NCI-H146 treated with DMSO at 0.1 percent for 48 hours (cell line): Measurements from ENCODE around the gene ZFP90.
A peak's percentile ranks its signal among the peaks of the same experiment; 100 is the strongest.
"Not testable (repeated sequence)": the region's sequence is repeated elsewhere in the genome, so short reads cannot be mapped to it uniquely, and the experiment has no call there.

Experiments used
- DNase-seq: peaks from one replicate; lab custom pipeline; 2025; ENCODE audit not compliant: unreplicated experiment; lab: John Stamatoyannopoulos, UW

Gene ZFP90

GRCh38 chr16:68538880-68539701 lies at the start of gene ZFP90:
ZFP90 (plus strand) TSS chr16:68539291; CDS start chr16:68539793, 502 bp downstream.
- DNase-seq, result peak; percentile 53

DNA sequence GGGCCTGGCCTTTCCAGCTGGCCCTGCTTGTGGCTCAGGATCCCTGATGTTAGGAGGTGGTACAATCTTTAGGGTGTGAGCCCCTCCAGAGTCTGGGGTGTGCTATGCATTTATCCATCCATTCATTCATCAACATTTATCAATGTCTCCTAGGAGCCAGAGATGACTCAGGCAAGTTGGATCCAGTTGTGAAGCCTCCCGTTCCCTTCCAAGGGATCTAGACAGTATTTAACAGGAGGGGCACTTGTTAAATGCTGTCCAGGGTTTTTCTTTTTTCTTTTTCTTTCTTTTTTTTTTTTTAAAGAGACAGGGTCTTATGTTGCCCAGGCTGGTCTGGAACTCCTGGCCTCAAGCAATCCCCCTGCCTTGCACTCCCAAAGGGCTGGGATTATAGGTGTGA lies 48.7 kb upstream of the ZFP90 start:
- DNase-seq, result no peak

GRCh38 chr16:68490829-68491575 lies 48.1 kb upstream of the ZFP90 start:
- DNase-seq, result peak; percentile 69

GRCh38 chr16:68491576-68491950 lies 47.5 kb upstream of the ZFP90 start:
- no peak for DNase-seq

DNA sequence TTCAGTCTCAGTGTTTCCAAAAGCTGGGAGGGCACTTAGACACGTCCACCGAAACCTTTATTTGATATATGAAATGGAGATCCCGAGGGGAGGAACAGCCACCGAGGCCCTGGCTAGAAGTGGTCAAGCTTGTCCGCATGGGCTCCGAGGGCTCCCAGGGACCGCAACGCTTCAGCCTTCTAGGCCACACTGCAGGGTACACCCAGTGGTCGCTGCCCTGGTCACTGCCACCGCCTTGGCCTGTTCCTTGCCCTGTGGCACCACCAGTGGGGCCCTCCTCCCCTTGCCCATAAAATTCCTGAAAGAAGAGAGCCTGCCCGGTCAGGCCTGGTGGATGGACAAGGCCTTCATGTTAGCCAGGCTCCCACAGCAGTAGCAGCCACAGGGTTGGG lies 46.9 kb upstream of the ZFP90 start:
- DNase-seq, result no peak

GRCh38 chr16:68492543-68493411 lies 46.3 kb upstream of the ZFP90 start:
- no peak for DNase-seq

DNA sequence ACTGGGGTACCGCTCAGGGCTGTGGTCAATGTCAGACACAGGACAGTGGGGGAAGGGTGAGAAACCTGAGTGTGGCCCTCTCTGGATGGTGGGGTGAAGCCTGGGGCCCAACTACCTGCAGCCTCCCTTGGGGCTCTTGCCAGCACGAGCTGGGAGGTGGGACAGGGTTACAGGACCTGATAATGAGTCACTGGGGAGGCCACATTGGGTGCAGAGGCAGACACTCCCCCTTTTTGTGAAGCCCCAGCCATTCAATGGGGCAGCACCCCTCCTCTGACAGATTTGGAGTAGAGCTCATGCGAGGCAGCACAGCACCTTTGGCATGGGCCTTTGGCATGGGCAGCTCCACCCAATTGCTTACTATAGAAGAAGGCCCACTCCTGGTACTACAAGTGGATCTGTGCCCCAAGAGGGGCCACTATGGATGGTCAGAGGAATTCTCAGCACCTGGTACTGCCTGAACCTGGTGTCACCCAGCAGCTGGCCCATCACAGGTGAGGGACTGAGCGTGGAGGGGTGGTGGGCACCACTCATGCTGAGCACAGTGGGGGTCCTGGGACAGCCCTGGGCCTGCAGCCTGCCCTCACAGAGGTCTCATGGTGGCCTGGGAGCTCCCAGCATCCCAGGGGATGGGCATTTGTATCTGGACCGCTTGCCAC lies 45.5 kb upstream of the ZFP90 start:
- no peak for DNase-seq

GRCh38 chr16:68494261-68494660 lies 44.8 kb upstream of the ZFP90 start:
- DNase-seq, result not testable (repeated sequence)

DNA sequence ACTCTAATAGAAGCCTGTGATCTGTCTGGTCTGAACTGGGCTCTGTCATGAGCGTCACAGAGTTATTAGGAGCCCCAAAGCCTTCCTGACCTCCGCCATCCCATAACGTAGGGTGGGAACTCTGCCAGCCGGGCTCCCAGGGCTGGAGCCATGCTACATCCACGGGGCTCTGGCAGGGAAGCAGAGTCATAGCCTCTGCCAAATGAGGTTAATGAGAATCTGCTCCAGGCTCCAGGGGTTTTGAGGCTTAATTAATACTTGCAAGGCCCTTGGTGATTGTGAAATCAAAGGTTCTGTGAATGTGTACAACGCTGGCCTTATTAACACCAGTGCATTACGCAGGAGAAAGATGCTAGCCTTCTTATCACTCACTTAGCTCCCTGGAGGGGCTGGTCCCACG lies 42.4 kb upstream of the ZFP90 start:
- DNase-seq, result no peak

DNA sequence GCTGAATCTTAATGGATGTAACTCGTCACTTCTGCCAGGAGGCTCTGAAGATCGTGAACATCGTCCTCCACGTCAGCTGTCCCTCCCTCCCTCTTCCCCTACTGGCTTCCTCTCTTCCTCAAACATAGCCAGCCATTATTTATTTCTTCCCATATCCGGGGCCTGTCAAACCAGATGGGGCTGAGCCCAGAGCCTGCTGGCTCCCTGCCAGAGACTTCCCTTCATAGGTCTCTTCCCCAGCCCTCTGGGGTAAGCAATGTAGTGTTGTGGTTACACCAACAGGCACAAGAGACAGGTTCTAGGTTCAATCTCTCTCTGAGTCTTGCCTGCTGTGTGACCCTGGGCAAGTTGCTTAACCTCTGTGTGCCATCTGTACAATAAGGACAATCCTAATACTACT lies 40.1 kb upstream of the ZFP90 start:
- DNase-seq, result peak; percentile 0

GRCh38 chr16:68503334-68503733 lies 35.8 kb upstream of the ZFP90 start:
- no peak for DNase-seq

DNA sequence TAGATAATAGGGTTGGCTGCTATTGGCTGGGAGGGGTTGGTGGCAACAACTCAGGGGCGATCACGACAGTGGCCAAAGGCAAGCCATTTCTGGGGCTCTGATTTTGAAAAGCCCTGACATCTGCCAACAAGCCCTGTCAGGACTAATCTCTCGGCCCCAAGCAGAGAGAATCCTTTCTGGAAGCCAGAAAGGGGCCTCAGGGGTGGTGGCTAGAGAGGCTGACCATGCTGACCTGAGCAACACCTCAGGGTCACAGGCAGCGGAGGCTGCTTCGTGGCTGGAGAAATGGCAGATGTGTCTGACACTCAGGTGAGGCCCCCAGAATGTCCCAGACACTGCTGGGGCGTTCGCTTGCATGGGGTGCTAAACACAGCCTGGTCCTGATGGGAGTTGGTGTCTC lies 35.0 kb upstream of the ZFP90 start:
- no peak for DNase-seq

DNA sequence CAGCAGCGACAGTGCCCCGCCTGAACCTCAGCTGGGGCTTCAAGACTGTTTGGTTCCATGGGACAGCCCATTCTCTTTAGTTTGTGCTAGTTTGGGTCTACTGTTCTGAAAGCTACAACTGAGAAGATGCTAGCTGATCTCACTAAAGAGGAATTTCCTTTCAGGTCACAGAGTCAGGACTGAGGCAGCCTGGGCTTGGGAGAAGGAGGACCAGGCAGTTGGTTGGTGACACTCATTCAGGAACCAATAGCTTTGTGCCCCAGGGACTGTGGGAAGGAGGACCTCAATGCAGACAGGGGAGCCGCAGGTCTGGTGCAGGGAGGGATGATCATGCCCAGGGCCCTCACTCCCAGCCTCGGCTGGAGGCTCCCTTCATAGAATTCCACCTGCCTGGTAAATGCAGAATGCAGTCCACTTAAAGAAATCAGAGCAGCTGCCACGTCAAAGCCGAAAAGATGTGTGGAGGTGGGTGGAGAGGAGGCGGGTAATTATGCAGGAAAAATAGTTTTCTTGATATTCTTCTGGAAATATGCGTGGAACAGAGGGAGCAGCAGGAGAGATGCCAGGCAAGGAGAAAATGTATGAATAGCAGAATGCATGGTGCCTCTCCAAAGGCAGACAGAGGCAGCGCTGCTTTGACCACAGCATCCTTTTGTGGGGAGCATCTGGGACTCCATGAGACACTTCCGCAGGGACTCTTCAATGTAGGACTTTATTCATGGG lies 32.6 kb upstream of the ZFP90 start:
- DNase-seq, result no peak

DNA sequence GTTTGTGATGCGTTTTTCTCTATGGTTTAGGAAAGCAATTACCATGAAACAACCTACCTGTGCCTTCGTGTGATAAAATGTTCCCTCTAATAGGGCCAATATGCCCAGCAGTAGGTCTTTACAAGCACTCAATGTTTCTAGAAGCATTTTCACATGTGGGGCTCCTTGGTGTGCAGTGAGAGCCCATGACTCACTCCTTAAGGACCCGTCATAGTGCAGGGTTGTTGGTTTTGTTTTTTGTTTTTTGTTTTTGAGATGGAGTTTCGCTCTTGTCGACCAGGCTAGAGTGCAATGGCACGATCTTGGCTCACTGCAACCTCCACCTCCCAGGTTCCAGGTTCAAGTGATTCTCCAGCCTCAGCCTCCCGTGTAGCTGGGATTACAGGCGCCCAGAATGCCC lies 31.1 kb upstream of the ZFP90 start:
- DNase-seq, result no peak

GRCh38 chr16:68508641-68509240 lies 30.4 kb upstream of the ZFP90 start:
- DNase-seq, result no peak

DNA sequence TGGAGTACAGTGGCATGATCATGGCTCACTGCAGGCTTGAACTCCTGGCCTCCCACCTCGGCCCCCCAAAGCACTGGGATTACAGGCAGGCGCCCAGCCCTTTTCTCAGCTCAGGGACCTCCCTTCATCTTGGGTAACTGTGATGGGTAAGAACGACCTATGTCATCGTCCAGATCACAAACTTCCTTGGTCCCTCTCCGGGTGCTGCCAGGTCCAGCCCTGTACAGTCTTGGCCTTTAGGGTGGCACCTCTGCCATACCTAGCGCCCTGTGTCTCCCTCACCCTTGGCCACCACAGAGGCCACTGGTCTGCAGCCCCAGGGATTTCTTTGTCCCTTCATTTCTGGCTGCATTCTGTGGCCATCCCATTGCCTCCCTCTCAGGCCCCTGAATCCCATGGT lies 29.7 kb upstream of the ZFP90 start:
- DNase-seq, result no peak

GRCh38 chr16:68510775-68511174 lies 28.3 kb upstream of the ZFP90 start:
- no peak for DNase-seq

DNA sequence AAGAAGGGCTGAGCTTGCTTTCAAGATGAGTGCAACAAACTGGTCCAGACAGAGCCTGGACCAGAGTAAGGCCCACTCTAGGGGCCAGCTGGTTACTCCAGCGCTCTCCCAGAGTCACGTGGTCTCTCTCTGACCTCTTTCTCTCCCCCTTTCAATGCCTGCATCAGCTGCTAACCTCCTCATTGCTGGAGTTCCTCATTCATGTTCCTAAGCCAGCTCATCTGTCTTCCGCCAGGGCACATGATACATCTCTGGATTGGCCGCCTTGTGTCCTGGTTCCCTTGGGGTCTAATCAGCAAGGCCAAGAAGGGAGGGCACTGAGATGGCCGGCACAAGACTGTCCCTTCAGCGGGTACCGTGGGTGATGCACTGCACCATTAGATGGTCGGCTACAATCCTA lies 26.9 kb upstream of the ZFP90 start:
- DNase-seq, result no peak

DNA sequence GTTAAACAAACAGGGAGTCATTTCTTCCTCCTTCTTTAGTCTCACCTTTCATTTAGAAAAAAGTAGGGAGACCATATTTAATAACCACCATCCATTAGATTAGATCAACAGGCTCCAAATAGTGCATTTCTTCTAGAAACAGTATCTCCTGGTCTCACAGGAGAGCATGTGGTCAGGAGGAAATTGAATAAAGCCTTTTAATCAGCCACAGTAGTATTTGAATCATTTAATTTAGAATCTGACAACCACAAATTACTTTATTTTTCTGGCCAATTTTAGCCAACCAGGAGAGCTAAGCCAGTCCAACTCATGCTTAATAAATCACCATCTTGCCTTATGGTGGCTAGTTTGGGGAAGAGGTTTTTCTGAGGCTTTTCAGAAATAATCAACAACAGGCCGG lies 26.3 kb upstream of the ZFP90 start:
- no peak for DNase-seq

DNA sequence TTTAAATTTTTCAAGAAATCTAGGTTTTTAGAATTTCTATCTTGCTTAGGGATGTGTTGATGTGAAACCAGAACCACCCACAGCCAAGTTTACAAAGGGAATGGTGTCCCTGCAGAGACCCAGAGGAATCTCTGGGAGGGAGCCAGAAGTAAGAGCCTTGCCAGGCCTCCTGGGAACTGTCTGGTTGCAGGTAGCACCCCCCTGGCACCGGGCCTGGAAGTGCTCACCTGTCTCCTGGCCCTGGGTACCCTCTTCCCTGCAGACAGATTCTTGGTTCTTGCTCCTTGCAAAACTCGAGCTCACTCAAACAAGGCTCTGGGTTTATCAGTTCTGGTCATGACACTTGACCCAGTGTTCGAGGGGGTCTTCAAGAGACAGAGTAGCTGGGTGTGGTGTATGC lies 24.6 kb upstream of the ZFP90 start:
- no peak for DNase-seq
